Measurements from ENCODE around the gene CD247. TPM values are rescaled to one million over a fixed set of nuclear protein-coding genes. Genes with fewer than 3 reads are reported as not detected.

CD247 gene
- total and polyA plus RNA-seq, 9 of the 15 experiments (the other 6 are each of a cell fraction or from before 2014, with no cell fraction given): 0.08 to 0.42 (median 0.28) TPM; not detected in 5

DNA sequence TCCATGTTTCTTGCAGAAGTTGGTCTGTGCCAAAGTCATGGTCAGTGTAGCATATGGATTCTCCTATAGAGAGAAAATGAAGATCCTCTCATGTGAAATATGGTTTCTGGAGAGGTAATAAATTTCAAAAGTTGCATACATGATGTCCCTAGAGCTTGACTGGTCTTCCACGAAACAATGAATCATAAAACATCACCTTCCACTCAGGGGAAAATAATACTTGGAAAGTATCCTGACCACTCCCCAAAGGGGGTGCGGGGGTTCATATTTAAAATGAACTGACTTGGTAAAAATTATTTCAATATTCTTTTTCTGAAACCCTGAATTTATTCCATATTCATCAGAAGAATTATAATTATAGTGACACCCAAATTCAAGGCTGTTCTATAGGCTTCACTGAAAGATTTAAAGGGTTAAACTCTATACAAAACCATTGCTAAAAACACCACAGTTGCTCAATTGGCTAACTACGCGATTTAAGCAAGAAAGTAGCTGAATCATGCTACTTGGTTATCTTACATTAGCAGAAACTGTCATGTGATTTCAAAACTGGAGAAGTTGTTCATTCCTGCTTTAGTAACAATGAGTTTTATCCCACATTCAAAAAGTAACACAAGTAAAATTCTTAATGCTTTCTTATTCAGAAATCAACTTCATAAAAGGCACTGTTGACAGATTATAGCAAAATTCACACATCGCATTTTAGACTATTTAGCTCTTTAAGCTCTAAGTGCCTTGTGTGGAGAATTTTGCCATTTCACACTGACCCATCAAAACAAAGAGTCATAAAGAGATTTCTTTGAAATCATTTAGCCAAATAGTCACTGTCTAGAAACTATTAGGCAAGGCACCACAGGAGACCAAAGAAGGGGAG, 30.0 kb upstream of the CD247 start (continued):
- TF ChIP-seq PBX2 (CRISPR knock-in tag; IDR thresholded peaks at IDR 0.05; ENCODE audit: low read depth) (no peak), PBX2 (tag; conservative IDR thresholded peaks at IDR 0.05; ENCODE audit: low read depth) (peak; percentile 70), CCNT2 (IDR thresholded peaks at IDR 0.05; ENCODE audit: borderline replicate concordance, extremely low read depth, insufficient read length, low read depth, low read length) (peak; percentile 63), ZNF444 (CRISPR knock-in tag; IDR thresholded peaks at IDR 0.05) (no peak), BDP1 (IDR thresholded peaks at IDR 0.05; ENCODE audit: insufficient read depth, insufficient read length) (no peak), JUND (IDR thresholded peaks at IDR 0.05; ENCODE audit: borderline replicate concordance, low read depth, low read length) (peak; percentile 75; the same call in 1 of the 2 replicates), JUND (tag; IDR thresholded peaks at IDR 0.05; ENCODE audit: borderline replicate concordance, low read depth, low read length) (peak; percentile 77; the same call in 1 of the 3 replicates), CXXC5 (CRISPR knock-in tag; IDR thresholded peaks at IDR 0.05) (peak; percentile 46; the same call in 1 of the 2 replicates), ZNF384 (IDR thresholded peaks at IDR 0.05; ENCODE audit: low read depth, low read length) (no peak), ZNF717 (CRISPR knock-in tag; IDR thresholded peaks at IDR 0.05) (no peak), RBM25 (IDR thresholded peaks at IDR 0.05; ENCODE audit: low read depth, low read length, severe bottlenecking) (no peak), RBM34 (IDR thresholded peaks at IDR 0.05; ENCODE audit: borderline replicate concordance, insufficient read depth, low read length) (no peak)
- TF ChIP-seq, protein P1, sequence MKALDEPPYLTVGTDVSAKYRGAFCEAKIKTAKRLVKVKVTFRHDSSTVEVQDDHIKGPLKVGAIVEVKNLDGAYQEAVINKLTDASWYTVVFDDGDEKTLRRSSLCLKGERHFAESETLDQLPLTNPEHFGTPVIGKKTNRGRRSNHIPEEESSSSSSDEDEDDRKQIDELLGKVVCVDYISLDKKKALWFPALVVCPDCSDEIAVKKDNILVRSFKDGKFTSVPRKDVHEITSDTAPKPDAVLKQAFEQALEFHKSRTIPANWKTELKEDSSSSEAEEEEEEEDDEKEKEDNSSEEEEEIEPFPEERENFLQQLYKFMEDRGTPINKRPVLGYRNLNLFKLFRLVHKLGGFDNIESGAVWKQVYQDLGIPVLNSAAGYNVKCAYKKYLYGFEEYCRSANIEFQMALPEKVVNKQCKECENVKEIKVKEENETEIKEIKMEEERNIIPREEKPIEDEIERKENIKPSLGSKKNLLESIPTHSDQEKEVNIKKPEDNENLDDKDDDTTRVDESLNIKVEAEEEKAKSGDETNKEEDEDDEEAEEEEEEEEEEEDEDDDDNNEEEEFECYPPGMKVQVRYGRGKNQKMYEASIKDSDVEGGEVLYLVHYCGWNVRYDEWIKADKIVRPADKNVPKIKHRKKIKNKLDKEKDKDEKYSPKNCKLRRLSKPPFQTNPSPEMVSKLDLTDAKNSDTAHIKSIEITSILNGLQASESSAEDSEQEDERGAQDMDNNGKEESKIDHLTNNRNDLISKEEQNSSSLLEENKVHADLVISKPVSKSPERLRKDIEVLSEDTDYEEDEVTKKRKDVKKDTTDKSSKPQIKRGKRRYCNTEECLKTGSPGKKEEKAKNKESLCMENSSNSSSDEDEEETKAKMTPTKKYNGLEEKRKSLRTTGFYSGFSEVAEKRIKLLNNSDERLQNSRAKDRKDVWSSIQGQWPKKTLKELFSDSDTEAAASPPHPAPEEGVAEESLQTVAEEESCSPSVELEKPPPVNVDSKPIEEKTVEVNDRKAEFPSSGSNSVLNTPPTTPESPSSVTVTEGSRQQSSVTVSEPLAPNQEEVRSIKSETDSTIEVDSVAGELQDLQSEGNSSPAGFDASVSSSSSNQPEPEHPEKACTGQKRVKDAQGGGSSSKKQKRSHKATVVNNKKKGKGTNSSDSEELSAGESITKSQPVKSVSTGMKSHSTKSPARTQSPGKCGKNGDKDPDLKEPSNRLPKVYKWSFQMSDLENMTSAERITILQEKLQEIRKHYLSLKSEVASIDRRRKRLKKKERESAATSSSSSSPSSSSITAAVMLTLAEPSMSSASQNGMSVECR (CRISPR knock-in tag; IDR thresholded peaks at IDR 0.05): no peak
- TF ChIP-seq, protein P2, sequence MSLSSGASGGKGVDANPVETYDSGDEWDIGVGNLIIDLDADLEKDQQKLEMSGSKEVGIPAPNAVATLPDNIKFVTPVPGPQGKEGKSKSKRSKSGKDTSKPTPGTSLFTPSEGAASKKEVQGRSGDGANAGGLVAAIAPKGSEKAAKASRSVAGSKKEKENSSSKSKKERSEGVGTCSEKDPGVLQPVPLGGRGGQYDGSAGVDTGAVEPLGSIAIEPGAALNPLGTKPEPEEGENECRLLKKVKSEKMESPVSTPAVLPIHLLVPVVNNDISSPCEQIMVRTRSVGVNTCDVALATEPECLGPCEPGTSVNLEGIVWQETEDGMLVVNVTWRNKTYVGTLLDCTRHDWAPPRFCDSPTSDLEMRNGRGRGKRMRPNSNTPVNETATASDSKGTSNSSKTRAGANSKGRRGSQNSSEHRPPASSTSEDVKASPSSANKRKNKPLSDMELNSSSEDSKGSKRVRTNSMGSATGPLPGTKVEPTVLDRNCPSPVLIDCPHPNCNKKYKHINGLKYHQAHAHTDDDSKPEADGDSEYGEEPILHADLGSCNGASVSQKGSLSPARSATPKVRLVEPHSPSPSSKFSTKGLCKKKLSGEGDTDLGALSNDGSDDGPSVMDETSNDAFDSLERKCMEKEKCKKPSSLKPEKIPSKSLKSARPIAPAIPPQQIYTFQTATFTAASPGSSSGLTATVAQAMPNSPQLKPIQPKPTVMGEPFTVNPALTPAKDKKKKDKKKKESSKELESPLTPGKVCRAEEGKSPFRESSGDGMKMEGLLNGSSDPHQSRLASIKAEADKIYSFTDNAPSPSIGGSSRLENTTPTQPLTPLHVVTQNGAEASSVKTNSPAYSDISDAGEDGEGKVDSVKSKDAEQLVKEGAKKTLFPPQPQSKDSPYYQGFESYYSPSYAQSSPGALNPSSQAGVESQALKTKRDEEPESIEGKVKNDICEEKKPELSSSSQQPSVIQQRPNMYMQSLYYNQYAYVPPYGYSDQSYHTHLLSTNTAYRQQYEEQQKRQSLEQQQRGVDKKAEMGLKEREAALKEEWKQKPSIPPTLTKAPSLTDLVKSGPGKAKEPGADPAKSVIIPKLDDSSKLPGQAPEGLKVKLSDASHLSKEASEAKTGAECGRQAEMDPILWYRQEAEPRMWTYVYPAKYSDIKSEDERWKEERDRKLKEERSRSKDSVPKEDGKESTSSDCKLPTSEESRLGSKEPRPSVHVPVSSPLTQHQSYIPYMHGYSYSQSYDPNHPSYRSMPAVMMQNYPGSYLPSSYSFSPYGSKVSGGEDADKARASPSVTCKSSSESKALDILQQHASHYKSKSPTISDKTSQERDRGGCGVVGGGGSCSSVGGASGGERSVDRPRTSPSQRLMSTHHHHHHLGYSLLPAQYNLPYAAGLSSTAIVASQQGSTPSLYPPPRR (CRISPR knock-in tag; IDR thresholded peaks at IDR 0.05; ENCODE audit: borderline replicate concordance): no peak
